ENCODE measurements around the gene HDAC4. TPM values are rescaled to one million over a fixed set of nuclear protein-coding genes. Genes with fewer than 3 reads are reported as not detected.

Gene HDAC4
- total and polyA plus RNA-seq, 9 of the 15 experiments (the other 6 are each of a cell fraction or from before 2014, with no cell fraction given) = 0.11 to 20.2 (median 4.0) TPM

GRCh38 chr2:239077260-239077659 lies 323.6 kb downstream of the HDAC4 start:
- no peaks in the 10 kb centered on the region for H3K9me3 ChIP-seq (replicated peaks; ENCODE audit: control insufficient read depth, insufficient read depth, low read depth, low read length)
- H4K20me1 ChIP-seq (replicated peaks; ENCODE audit: control insufficient read depth, insufficient read depth, low read length) = no peaks in the 10 kb centered on the region
- H3K9ac ChIP-seq (ENCODE audit: insufficient read depth in 1 of 2, low read depth in 2 of 2, low read length in 2 of 2) = no peak overlapping the region
- intact Hi-C loops (cut with micrococcal nuclease) (no loop called here), in situ Hi-C loops (cut with MboI) (no loop called here)
- H3K4me1 ChIP-seq (replicated peaks in 1 of 2; ENCODE audit: control insufficient read depth in 2 of 2, insufficient read depth in 2 of 2, low read length in 2 of 2) = no peaks in the 10 kb centered on the region
- 97% methylated on average over 11 of the region's 15 CpGs for WGBS (ENCODE audit: insufficient coverage, low coverage, missing lambda C conversion rate)
- no peak overlapping the region for H2AFZ ChIP-seq (ENCODE audit: low read depth, low read length)
- 0 out of 3 replicates have a peak, but pooled peaks cover 2% of the 10 kb centered on the region for H3K36me3 ChIP-seq (ENCODE audit: control insufficient read depth, insufficient read depth, low read length)
- H3K27ac ChIP-seq (ENCODE audit: extremely low read depth, low read depth, low read length) = no peak overlapping the region
- BruUV-seq (replicated peaks) = no TSS peak
- CTCF ChIA-PET (ENCODE audit: low intra/inter-chr PET ratio) = no interaction called here
- FAIRE-seq = no peak
- no peaks in the 10 kb centered on the region for H3K9me1 ChIP-seq (ENCODE audit: control insufficient read depth, insufficient read depth, low read length)
- no peaks in the 10 kb centered on the region for H3K27me3 ChIP-seq (ENCODE audit: control insufficient read depth in 2 of 2, insufficient read depth in 2 of 2, low read length in 2 of 2)
- POLR2A ChIA-PET = no interaction called here
- no peak for DNase-seq (ENCODE audit: extremely low read depth in 1 of 4, low spot score in 3 of 4)
- no peak overlapping the region for H3K4me3 ChIP-seq
- no peak for ATAC-seq
- no peaks in the 10 kb centered on the region for H3K79me2 ChIP-seq (ENCODE audit: control insufficient read depth, insufficient read depth, low read length)
- H3K4me2 ChIP-seq (ENCODE audit: insufficient read depth, low read length) = no peak overlapping the region
- TF ChIP-seq EP300 (IDR thresholded peaks at IDR 0.05; ENCODE audit: low read length) (no peak), ZNF324 (CRISPR knock-in tag; IDR thresholded peaks at IDR 0.05) (no peak), NR2C1 (IDR thresholded peaks at IDR 0.05) (no peak), NR2C1 (tag; IDR thresholded peaks at IDR 0.05) (no peak), CBX3 (IDR thresholded peaks at IDR 0.05; ENCODE audit: borderline replicate concordance in 1 of 2, low read length in 2 of 2) (no peak), PTTG1 (tag; IDR thresholded peaks at IDR 0.05; ENCODE audit: low read depth) (no peak), ZNF512 (tag; IDR thresholded peaks at IDR 0.05) (no peak), ZNF134 (CRISPR knock-in tag; conservative IDR thresholded peaks at IDR 0.05) (no peak), REST (IDR thresholded peaks at IDR 0.05; ENCODE audit: borderline replicate concordance) (no peak), REST (CRISPR knock-in tag; IDR thresholded peaks at IDR 0.05; ENCODE audit: low read depth) (no peak)
- TF ChIP-seq, protein P1, sequence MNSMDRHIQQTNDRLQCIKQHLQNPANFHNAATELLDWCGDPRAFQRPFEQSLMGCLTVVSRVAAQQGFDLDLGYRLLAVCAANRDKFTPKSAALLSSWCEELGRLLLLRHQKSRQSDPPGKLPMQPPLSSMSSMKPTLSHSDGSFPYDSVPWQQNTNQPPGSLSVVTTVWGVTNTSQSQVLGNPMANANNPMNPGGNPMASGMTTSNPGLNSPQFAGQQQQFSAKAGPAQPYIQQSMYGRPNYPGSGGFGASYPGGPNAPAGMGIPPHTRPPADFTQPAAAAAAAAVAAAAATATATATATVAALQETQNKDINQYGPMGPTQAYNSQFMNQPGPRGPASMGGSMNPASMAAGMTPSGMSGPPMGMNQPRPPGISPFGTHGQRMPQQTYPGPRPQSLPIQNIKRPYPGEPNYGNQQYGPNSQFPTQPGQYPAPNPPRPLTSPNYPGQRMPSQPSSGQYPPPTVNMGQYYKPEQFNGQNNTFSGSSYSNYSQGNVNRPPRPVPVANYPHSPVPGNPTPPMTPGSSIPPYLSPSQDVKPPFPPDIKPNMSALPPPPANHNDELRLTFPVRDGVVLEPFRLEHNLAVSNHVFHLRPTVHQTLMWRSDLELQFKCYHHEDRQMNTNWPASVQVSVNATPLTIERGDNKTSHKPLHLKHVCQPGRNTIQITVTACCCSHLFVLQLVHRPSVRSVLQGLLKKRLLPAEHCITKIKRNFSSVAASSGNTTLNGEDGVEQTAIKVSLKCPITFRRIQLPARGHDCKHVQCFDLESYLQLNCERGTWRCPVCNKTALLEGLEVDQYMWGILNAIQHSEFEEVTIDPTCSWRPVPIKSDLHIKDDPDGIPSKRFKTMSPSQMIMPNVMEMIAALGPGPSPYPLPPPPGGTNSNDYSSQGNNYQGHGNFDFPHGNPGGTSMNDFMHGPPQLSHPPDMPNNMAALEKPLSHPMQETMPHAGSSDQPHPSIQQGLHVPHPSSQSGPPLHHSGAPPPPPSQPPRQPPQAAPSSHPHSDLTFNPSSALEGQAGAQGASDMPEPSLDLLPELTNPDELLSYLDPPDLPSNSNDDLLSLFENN (IDR thresholded peaks at IDR 0.05; ENCODE audit: low read depth in 2 of 2, low read length in 2 of 2) = no peak
